PC-3 (cell line): ENCODE measurements around the gene RAD1. TPM values are rescaled to one million over a fixed set of nuclear protein-coding genes. Genes with fewer than 3 reads are reported as not detected.

Experiments used
- ATAC-seq: fragments of 200-7000 bp; cut with Tn5 transposase; 2 replicates; pipeline ENCODE4 v1.9.1; 2020; ENCODE audit warnings: mild to moderate bottlenecking, moderate library complexity
- BruUV-seq: library from RNA; stranded (reverse); fragments of 400-500 nt; replicated peaks from 2 replicates; lab custom pipeline; 2021; lab: Mats Ljungman, UMichigan
- CTCF ChIA-PET: fragments of 300-600 bp; sonication (Branson Sonifier 250); formaldehyde crosslinking; loops from one replicate; lab custom pipeline; 2022; ENCODE audit warnings: antibody characterized with exemption; lab: Charles Lee
- POLR2A ChIA-PET: fragments of 300-600 bp; sonication (Branson Sonifier 250); formaldehyde crosslinking; loops from one replicate; lab custom pipeline; 2022; ENCODE audit warnings: antibody characterized with exemption; ENCODE audit not compliant: unreplicated experiment; lab: Charles Lee
- DNase-seq: peaks from one replicate; pipeline ENCODE4 v3.0.0-alpha.2; 2015
- H2AFZ ChIP-seq: fragments of 300-600 bp; sonication (generic); 2 replicates; pipeline ENCODE4 v1.6.0; 2016; ENCODE audit warnings: antibody characterized with exemption, low read length
- H3F3A ChIP-seq: fragments of 300-600 bp; sonication (generic); one replicate; pipeline ENCODE4 v1.6.0; 2017; ENCODE audit warnings: antibody characterized with exemption, low read length, control low read depth, mild to moderate bottlenecking; ENCODE audit not compliant: unreplicated experiment
- H3K27ac ChIP-seq: fragments of 300-600 bp; sonication (generic); 2 replicates; pipeline ENCODE4 v1.5.1; 2016; ENCODE audit warnings: mild to moderate bottlenecking, low read length
- H3K27me3 ChIP-seq: fragments of 300-600 bp; sonication (generic); 2 replicates; pipeline ENCODE4 v1.6.1; 2016; ENCODE audit warnings: low read length, mixed read lengths
- H3K36me3 ChIP-seq: fragments of 300-600 bp; sonication (generic); 2 replicates; pipeline ENCODE4 v1.6.1; 2016; ENCODE audit warnings: low read depth, mixed run types, low read length, mixed read lengths
- H3K4me1 ChIP-seq: fragments of 300-600 bp; sonication (generic); 2 replicates; pipeline ENCODE4 v1.5.1; 2016; ENCODE audit warnings: low read length; ENCODE audit not compliant: insufficient read depth
- H3K4me2 ChIP-seq: fragments of 300-600 bp; sonication (generic); 2 replicates; pipeline ENCODE4 v1.6.0; 2016; ENCODE audit warnings: low read length
- H3K4me3 ChIP-seq: fragments of 300-600 bp; sonication (generic); 2 replicates; pipeline ENCODE4 v1.5.1; 2016; ENCODE audit warnings: mild to moderate bottlenecking, low read length, mixed read lengths
- H3K79me2 ChIP-seq: fragments of 300-600 bp; sonication (generic); 2 replicates; pipeline ENCODE4 v1.6.1; 2017; ENCODE audit warnings: low read length, mixed read lengths
- H3K9ac ChIP-seq: fragments of 300-600 bp; sonication (generic); 2 replicates; pipeline ENCODE4 v1.6.0; 2016; ENCODE audit warnings: mild to moderate bottlenecking, low read length
- H3K9me2 ChIP-seq: fragments of 300-600 bp; sonication (generic); replicated peaks from 2 replicates; pipeline ENCODE4 v1.6.1; 2016; ENCODE audit warnings: mixed run types, low read length, mixed read lengths
- H3K9me3 ChIP-seq: fragments of 300-600 bp; sonication (generic); 2 replicates; pipeline ENCODE4 v1.6.1; 2016; ENCODE audit warnings: low read length, mixed read lengths
- H4K20me1 ChIP-seq: fragments of 300-600 bp; sonication (generic); 2 replicates; pipeline ENCODE4 v1.6.1; 2016; ENCODE audit warnings: low read length, mixed read lengths
- CTCF ChIP-seq: fragments of 300-600 bp; sonication (generic); conservative IDR thresholded peaks from 2 replicates; pipeline ENCODE4 v1.5.1; 2017; ENCODE audit warnings: antibody characterized with exemption, low read depth, mild to moderate bottlenecking, low read length
- EZH2 ChIP-seq: fragments of 300-600 bp; sonication (generic); IDR thresholded peaks from one replicate; pipeline ENCODE4 v1.6.1; 2017; ENCODE audit warnings: antibody characterized with exemption, mild to moderate bottlenecking, low read length; ENCODE audit not compliant: unreplicated experiment
- EZH2phosphoT487 ChIP-seq: fragments of 300-600 bp; sonication (generic); IDR thresholded peaks from 2 replicates; pipeline ENCODE4 v1.6.1; 2018; ENCODE audit warnings: mild to moderate bottlenecking, antibody characterized with exemption, low read length, borderline replicate concordance
- intact Hi-C: fragments of 100-400 bp; cut with micrococcal nuclease; formaldehyde crosslinking; loops from 2 replicates; pipeline ENCODE4 v1.9.0; 2023
- total RNA-seq: library from RNA; depleted of rRNA; stranded (reverse); fragments of >200 nt; gene quantifications from 2 replicates; pipeline ENCODE4 v1.2.3, GENCODE V29; 2014

RAD1 gene
- total RNA-seq, 1 experiment from 2014 or later = 62.5 TPM

GRCh38 chr5:34919077-34919476 is 3.8 kb upstream of the RAD1 start:
- POLR2A ChIA-PET = no interaction called here
- H2AFZ ChIP-seq = no peak overlapping the region
- no peak overlapping the region for H3K27ac ChIP-seq
- H3K4me2 ChIP-seq = no peak overlapping the region
- no peaks in the 10 kb centered on the region for H3K27me3 ChIP-seq
- CTCF ChIA-PET = interaction anchor here (0.7 kb wide), 1 partner anchor 1658 kb away, joined by 6 read pairs; no protein-coding TSS in a partner anchor
- no TSS peak for BruUV-seq
- peaks cover 45% of the 10 kb centered on the region for H3K4me1 ChIP-seq
- H3K9me2 ChIP-seq = no peaks in the 10 kb centered on the region
- TF ChIP-seq EZH2 = no peak
- peak; percentile 37; the same call in 1 of the 2 replicates for TF ChIP-seq CTCF
- peaks cover 24% of the 10 kb centered on the region for H4K20me1 ChIP-seq
- DNase-seq (no peak), ATAC-seq (no peak)
- peaks cover 45% of the 10 kb centered on the region for H3K36me3 ChIP-seq
- intact Hi-C loops = loop anchor here (10.0 kb wide), 1 partner anchor 914 kb away; the partner anchor contains the start of gene AMACR
- H3K9ac ChIP-seq = no peak overlapping the region
- H3K4me3 ChIP-seq = no peak overlapping the region
- H3F3A ChIP-seq = peaks cover 14% of the 10 kb centered on the region
- H3K79me2 ChIP-seq = peaks cover 72% of the 10 kb centered on the region
- no peaks in the 10 kb centered on the region for H3K9me3 ChIP-seq

- CTCF ChIA-PET = no interaction called here
- Histone ChIP-seq H3K4me1 (peaks cover 43% of the 10 kb centered on the region), H3K36me3 (peaks cover 40% of the 10 kb centered on the region), H3K9me3 (no peaks in the 10 kb centered on the region), H2AFZ (no peak overlapping the region), H3K9me2 (no peaks in the 10 kb centered on the region), H3K4me2 (peak overlapping the region; percentile 89), H3K79me2 (peaks cover 82% of the 10 kb centered on the region), H3K27ac (no peak overlapping the region), H3K4me3 (peak overlapping the region; percentile 88), H3K9ac (no peak overlapping the region), H3F3A (peaks cover 8% of the 10 kb centered on the region), H3K27me3 (no peaks in the 10 kb centered on the region), H4K20me1 (peaks cover 18% of the 10 kb centered on the region)
- TF ChIP-seq CTCF = no peak
- no peak for TF ChIP-seq EZH2phosphoT487
- no peak for TF ChIP-seq EZH2
- intact Hi-C loops = loop anchor here (10.0 kb wide), 1 partner anchor 913 kb away; the partner anchor contains the start of gene AMACR
- no TSS peak for BruUV-seq
- DNase-seq = no peak
- POLR2A ChIA-PET = interaction anchor here (1.2 kb wide), 1 partner anchor 11 kb away, joined by 4 read pairs; no protein-coding TSS in a partner anchor
- no peak for ATAC-seq
Observed at GRCh38 chr5:34918025-34918424, 2.7 kb upstream of the RAD1 start.

GRCh38 chr5:34916518-34916917 is 1.2 kb upstream of the RAD1 start:
- Histone ChIP-seq H2AFZ (no peak overlapping the region), H3K9me2 (no peaks in the 10 kb centered on the region), H3K4me2 (peak overlapping the region; percentile 89), H3K27me3 (no peaks in the 10 kb centered on the region), H3K36me3 (peaks cover 35% of the 10 kb centered on the region), H4K20me1 (peaks cover 18% of the 10 kb centered on the region), H3K27ac (no peak overlapping the region), H3K9me3 (no peaks in the 10 kb centered on the region), H3K79me2 (peaks cover 97% of the 10 kb centered on the region), H3F3A (no peaks in the 10 kb centered on the region), H3K9ac (peak overlapping the region; percentile 98), H3K4me1 (peaks cover 38% of the 10 kb centered on the region), H3K4me3 (peak overlapping the region; percentile 88)
- POLR2A ChIA-PET = interaction anchor here (0.6 kb wide), 1 partner anchor 1241 kb away, joined by 3 read pairs; no protein-coding TSS in a partner anchor
- intact Hi-C loops = loop anchor here (10.0 kb wide), 1 partner anchor 912 kb away; the partner anchor contains the start of gene AMACR
- DNase-seq = no peak
- no peak for ATAC-seq
- CTCF ChIA-PET = no interaction called here
- no peak for TF ChIP-seq EZH2
- TF ChIP-seq CTCF = no peak
- TF ChIP-seq EZH2phosphoT487 = no peak
- no TSS peak for BruUV-seq
